ENCODE results near the gene IFIT5.
"Not testable (repeated sequence)": the region's sequence is repeated elsewhere in the genome, so short reads cannot be mapped to it uniquely, and the experiment has no call there.

IFIT5 gene

DNA sequence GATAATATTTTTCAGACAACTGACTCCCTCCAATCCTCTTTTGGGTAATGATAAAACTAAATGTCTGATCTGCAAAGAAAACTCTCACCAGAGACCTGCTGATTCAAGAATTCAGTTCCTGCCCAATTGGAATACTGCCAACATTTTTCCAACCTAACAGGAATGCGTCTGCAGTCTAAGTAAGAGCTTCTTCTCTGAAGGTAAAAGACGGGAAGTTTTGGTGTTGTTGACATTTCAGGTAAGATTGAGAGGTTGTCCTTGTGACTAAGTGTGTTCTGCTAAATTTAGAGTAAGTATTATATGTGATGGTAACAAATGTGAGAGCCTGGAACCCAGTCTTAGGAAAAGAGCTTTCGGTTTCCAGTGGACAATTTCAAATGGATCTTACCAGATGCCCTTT is 17.6 kb downstream of the IFIT5 start:
- DNase-seq, result no peak

DNA sequence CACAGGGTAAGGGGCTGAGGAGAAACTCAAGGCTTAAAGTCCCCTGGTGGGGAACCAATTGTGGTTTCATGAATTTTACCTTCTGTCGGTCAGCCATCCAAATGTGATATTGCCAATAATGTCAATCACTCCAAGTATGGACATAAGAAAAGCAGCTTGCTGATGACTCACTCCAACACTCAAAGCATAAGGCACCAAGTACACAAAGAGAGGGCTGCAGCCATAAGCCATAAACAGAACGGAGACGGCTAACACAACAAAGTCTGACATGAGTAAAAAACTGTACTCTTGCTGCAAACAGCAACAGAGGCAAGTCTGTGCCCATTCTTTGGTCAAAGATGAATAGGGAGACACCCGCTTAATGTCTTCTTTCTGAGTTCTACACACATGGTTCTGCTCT is 24.2 kb downstream of the IFIT5 start:
- DNase-seq, result no peak

DNA sequence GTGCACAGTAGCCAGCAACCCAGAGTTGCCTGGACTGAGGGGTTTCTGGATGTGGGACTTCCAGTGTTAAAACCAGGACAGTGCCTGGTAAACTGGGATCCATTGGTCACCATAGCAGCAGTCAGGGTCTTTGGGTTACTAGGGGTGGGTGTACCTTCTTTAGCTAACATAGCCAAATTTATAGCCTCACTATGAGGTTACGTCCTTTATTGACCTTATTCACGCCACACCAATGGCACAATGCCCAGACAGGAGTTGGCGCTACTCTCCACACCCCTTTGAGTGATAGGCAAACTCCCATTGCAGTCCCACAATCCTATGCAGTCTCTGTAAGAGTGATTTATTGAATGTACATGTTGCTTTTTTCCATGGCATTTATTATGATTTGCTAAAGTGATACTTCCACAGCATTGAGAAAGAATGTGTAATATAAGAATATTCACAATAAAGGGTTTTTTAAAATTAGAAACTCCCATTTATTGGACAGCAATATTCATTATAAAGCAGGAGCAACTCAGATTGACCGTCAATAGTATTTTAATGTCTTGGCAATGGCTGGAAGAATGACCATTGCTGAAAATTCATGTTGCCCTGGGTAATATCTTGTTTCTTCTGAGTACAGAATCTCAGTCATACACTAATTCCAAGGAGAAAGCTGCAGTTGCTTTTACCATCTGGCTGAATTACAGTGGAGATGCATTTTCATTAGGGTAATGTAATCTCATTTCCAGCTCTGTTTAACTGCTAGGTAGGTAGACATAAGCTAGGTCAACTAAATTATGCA is 26.1 kb downstream of the IFIT5 start:
- DNase-seq, result no peak

DNA sequence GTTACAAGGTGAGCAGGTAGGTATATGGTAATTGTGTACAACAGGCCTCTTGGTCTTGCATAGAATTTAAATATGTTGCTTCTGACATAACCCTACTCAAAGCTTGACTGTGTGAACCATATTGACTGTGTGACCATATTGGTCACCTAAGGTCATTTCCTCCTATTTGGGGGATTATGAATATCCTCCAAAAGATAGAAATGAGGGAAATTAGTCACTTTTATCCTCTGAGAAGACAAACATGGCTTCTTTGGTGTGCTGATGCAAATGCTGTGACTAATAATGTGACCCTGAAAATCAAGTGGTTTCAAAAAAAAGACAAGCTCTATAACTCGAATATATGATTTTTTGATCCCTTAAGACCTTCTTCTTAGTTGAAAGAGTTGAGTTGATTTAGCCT is 27.9 kb downstream of the IFIT5 start:
- no peak for DNase-seq

DNA sequence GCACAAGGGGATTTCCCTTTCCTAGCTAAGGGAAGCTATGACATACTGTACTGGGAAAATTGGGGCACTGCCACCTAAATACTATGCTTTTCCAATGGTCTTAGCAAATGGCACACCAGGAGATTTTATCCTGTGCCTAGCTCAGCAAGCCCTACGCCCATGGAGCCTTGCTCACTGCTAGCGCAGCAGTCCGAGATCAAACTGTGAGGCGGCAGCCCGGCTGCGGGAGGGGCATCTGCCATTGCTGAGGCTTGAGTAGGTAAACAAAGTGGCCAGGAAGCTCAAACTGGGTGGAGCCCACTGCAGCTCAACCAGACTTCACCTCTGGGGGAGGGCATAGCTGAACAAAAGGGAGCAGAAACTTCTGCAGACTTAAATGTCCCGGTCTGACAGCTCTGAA is 30.5 kb downstream of the IFIT5 start:
- not testable (repeated sequence) for DNase-seq

DNA sequence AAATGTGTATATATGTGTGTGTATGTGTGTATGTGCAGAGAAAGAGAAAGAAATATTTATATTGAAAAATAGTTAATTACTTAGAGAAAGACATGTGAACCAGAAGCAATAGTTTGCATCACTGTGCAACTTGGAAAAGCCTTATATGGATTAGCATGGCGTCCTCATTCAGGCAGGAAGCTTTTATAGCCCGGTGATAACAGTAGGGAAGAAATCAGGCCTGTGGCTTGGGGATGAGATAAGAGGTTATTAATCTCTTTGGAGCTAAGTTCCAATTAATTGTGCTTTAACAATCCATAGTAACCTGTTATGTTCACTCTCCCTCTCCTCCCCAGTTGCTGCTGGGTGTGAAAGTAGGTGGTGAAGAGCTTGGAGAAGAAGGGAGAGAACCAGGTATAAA is 36.5 kb downstream of the IFIT5 start:
- no peak for DNase-seq

DNA sequence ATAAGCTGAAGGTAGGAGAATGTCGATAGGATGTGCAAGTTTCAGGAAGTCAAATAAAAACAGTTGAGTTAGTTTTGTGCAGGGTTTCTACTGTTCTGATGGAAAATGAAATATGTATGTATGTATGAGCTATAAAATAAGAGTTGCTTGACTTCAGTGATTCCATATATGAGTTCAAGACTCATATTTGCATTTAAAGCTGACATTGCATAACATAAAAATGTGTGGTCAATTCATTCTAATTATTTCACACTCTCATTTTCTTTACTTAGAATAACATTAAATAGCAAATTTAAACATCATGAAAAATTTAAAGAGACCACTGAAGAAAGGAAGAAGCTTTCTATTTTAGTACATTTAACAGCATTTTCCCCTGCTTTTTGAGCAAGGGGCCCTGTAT is 37.8 kb downstream of the IFIT5 start:
- no peak for DNase-seq

DNA sequence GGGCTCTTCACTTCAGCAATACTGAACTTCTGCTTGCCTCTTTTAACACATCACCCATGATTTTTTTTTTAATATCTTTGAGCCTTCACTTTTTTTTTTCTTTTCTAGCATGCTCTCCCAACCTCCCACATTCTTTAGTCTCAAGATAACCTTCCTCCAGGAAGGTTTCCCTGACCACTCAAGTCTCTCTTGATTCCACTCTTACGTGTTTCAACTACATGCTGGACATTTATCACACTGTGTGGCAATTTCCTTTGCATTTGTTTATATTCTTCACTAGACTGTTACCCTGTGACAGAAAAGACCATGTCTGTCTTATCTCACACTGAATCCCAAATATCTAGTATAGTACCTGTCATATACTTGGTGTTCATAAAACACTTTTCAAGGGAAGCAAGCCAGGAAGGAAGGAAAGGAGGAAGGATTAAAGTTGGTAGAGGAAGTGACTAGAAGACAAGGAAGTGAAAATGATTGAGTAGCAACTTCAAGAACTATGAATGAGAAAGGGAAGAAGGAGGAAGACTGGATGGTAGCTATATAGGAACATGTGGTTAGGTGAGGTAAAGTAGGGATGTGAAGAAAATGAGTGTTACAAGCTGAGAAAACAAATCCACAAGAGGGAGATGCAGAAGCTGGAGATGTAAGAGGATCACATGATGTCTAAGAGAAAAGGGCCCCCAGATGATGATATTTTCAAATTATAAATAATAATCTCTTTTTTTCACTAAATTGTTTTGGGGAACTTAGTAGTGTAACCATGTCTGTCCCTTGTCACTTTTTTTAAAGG is 40.4 kb downstream of the IFIT5 start:
- peak in 1 of 2 donors; percentile 11 for DNase-seq

DNA sequence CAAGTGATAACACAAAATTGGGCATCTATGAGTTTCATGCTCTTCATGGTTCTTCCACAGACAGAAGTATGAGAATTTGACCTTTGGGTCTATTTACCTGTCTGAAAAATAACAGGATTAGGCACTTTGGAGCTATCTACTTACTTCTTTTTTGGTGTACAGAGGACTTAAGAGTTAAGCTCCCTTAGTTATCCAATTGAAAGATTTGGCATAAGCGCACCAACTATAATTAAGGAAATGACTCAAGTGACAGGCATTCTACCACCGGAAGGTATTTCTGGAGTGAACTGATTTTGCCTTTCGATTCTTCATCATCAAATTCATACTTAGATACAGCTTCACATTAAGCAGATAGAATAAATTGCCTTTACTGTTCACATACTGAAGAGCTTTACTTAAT is 43.9 kb downstream of the IFIT5 start:
- no peak for DNase-seq

DNA sequence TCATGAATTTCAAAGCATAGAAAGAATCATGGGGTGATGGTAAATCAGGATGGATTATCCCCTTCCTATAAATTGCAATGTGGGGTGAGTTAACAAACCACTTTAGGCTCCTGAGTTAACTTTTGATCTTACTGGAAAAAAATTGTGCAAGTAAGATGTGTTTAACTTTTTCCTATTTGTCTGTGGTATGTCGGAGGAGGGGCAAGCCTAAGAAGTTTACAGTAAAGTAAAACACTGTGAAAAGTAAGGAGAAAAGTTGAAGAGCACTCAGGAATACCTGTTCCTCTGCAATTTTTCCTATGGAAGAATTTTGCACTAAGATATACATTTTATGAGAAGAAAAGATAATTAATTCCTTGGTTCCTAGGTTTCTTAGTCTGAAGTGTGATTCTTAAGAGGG is 44.4 kb downstream of the IFIT5 start:
- DNase-seq, result no peak

DNA sequence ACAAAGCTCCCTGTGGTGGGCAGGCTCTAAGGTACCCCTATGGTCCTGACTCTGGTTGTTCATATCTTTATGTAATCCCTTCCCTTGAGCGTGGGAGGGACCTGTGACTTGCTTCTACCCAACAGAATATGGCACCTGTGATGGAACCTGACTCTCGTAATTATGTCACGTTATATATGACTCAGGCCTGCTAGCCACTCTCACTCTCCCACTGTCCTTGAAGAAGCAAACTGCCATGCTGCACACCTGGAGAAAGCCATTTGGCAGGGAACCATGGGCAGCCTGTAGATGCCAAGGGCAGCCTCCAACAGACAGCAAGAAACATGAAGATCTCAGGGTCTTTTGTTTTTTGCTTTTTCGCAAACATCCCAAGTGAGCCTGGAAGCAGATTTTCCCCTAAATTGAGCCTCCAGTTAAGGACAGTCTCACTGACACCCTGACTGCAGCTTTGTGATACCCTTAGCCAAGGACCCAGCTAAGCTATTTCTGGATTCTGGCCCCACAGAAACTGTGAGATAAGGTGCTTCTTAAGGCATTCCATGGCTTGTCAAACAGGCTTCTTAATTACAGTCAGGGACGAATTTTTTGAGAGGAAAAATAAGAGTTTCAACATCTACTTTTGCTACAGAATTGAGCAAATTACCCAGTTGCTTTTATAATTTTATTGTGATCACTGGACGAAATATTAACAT is 49.6 kb downstream of the IFIT5 start:
- DNase-seq, result no peak

DNA sequence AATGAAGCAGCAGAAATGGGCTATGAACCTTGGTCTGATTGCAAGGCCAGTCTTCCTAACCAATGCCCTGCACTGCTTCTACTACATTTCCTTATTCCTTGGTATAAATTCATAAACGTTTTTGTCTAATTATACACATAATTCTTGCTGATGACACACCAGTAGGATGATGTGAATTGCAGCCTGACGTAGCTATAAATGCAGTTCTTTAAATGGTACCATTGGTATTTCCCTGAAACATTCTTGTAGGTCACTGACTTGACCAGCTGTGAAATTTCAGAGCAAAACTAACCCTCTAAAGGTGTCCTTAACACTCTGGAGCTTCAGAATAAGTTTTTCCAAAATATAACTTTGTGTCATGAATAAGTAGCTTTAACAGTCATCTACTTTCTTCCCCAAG is 50.8 kb downstream of the IFIT5 start:
- DNase-seq, result no peak

DNA sequence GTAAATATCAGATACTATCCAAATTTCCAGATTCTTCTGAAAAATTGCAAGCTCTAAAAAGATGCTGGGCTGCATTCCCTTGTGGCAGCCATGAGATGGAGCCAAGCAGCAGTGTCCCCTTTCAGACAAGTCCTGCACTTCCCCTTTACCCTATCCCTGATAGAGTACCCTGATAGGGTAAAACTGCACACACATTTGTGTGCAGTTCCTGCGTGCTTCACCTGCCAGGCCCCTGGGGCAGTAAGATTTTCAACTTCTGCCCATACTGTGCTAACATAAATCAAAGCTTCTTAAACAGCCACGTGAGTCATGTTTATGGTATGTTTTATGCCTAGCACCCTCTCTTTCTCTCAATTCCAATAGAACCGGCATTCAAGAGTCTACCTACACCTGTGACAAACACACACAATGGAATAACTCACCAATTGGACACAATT is 52.2 kb downstream of the IFIT5 start:
- peak; percentile 35 to 52 for DNase-seq

DNA sequence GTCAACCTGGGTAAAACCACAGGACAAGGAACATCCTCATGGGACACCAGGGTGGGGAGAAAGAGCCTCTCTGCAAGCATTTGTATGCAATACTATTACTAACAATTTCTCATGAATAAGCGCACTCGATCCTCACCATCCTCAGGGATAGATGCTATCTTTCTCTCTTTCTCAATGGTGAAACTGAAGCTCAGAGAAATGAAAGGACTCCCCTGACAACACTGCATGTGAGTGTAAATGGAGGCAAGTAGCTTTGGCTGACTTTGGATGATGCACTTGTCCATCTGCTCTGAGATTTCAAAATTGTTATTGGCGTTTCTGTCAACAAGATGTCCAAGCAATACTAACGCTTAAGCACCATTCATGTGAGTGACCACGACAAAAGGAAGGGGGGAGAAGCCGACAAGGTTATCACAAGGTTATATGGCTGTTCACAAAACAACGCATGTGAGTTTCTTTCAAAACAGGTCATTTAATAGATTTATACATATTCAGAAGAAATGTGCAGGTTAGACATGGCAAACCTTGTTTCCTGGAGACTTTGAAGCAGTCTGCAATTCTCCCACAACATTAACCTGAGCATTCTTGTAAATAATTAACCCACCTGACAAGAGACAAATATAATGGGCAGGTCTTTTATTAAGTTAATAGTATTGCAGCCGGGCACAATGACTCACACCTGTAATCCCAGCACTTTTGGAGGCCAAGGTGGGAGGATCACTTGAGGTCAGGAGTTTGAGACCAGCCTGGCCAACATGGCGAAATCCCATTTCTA is 54.0 kb downstream of the IFIT5 start:
- DNase-seq, result no peak

DNA sequence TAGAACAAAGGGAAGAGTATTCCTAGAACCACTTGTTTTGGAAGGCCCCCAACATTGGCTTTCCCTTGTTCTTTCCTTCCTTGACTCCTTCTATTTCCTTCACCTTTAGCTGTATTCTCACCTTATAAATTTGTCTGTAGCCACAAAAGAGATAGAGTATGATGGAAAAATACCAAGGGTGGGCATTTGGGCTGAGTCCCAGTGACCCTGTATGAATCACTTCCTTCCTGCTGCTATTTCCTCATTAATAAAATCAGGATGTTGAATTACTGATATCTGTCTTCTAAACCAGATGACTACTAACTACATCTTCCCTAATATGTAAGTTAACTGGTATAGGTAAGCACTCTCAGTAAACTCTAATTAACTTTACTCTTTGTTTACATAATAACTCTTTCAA is 55.1 kb downstream of the IFIT5 start:
- DNase-seq, result peak in 1 of 2 donors; percentile 13

Measured in inflammatory macrophage (primary cell).